OCI-LY1 (cell line): ENCODE measurements around the gene SDK2.
A peak's percentile ranks its signal among the peaks of the same experiment; 100 is the strongest.

ENCODE experiments used
- H2AFZ ChIP-seq: fragments of 200-600 bp; sonication (generic), shearing (Covaris generic); 2 replicates; pipeline ENCODE4 v1.6.0; 2014; ENCODE audit warnings: antibody characterized with exemption, mild to moderate bottlenecking, low read length
- H3F3A ChIP-seq: fragments of 200-600 bp; sonication (generic), shearing (Covaris generic); 2 replicates; pipeline ENCODE4 v1.6.0; 2014; ENCODE audit warnings: mild to moderate bottlenecking, antibody characterized with exemption, low read length, moderate library complexity; ENCODE audit not compliant: insufficient read depth
- H3K27ac ChIP-seq: fragments of 200-600 bp; sonication (generic); 2 replicates; pipeline ENCODE4 v1.5.1; 2014; ENCODE audit warnings: low read length, mixed run types, mild to moderate bottlenecking, low read depth; ENCODE audit not compliant: poor library complexity, severe bottlenecking
- H3K27me3 ChIP-seq: fragments of 200-600 bp; sonication (generic); 2 replicates; pipeline ENCODE4 v1.6.0; 2014; ENCODE audit warnings: antibody characterized with exemption, mild to moderate bottlenecking, low read length, moderate library complexity; ENCODE audit not compliant: insufficient read depth
- H3K36me3 ChIP-seq: fragments of 200-600 bp; sonication (generic); 2 replicates; pipeline ENCODE4 v1.6.1; 2014; ENCODE audit warnings: mild to moderate bottlenecking, antibody characterized with exemption, low read length, moderate library complexity, mixed read lengths; ENCODE audit not compliant: insufficient read depth
- H3K4me1 ChIP-seq: fragments of 200-600 bp; sonication (generic); 2 replicates; pipeline ENCODE4 v1.5.1; 2014; ENCODE audit warnings: mild to moderate bottlenecking, low read length, moderate library complexity; ENCODE audit not compliant: insufficient read depth, severe bottlenecking
- H3K4me2 ChIP-seq: fragments of 200-600 bp; sonication (generic), shearing (Covaris generic); 2 replicates; pipeline ENCODE4 v1.6.1; 2014; ENCODE audit warnings: low read length
- H3K4me3 ChIP-seq: fragments of 200-600 bp; sonication (generic); 2 replicates; pipeline ENCODE4 v1.5.1; 2014; ENCODE audit warnings: low read length, low read depth, mild to moderate bottlenecking, mixed read lengths; ENCODE audit not compliant: poor library complexity, severe bottlenecking
- H3K79me2 ChIP-seq: fragments of 200-600 bp; shearing (Covaris generic); 2 replicates; pipeline ENCODE4 v1.6.1; 2016; ENCODE audit warnings: mixed run types, low read length, mixed read lengths; ENCODE audit not compliant: insufficient read depth
- H3K9ac ChIP-seq: fragments of 200-600 bp; sonication (generic), shearing (Covaris generic); 2 replicates; pipeline ENCODE4 v1.6.1; 2014; ENCODE audit warnings: mild to moderate bottlenecking, low read length, mixed read lengths
- H3K9me2 ChIP-seq: fragments of 200-600 bp; sonication (generic), shearing (Covaris generic); 2 replicates; pipeline ENCODE4 v1.6.1; 2014; ENCODE audit warnings: low read depth, mild to moderate bottlenecking, low read length, mixed read lengths
- H3K9me3 ChIP-seq: fragments of 200-600 bp; shearing (Covaris generic); 2 replicates; pipeline ENCODE4 v1.6.1; 2014; ENCODE audit warnings: low read length, mixed read lengths
- H4K20me1 ChIP-seq: fragments of 200-600 bp; sonication (generic), shearing (Covaris generic); 2 replicates; pipeline ENCODE4 v1.6.0; 2016; ENCODE audit warnings: mild to moderate bottlenecking, low read length; ENCODE audit not compliant: insufficient read depth
- CTCF ChIP-seq: fragments of 200-600 bp; sonication (generic), shearing (Covaris generic); IDR thresholded peaks from 2 replicates; pipeline ENCODE4 v1.5.1; 2017; ENCODE audit warnings: mild to moderate bottlenecking, antibody characterized with exemption, low read length, moderate library complexity, mixed read lengths
- EZH2 ChIP-seq: fragments of 200-600 bp; sonication (generic), shearing (Covaris generic); IDR thresholded peaks from 2 replicates; pipeline ENCODE4 v1.8.0; 2017; ENCODE audit warnings: borderline replicate concordance, mixed run types, mild to moderate bottlenecking, antibody characterized with exemption, low read length, moderate library complexity, mixed read lengths

Gene SDK2

GRCh38 chr17:73588301-73588846 lies 55.9 kb downstream of the SDK2 start:
- Histone ChIP-seq H3K4me1 (peaks cover 66% of the 10 kb centered on the region), H3K27me3 (no peaks in the 10 kb centered on the region), H2AFZ (no peak overlapping the region), H3K9me3 (no peaks in the 10 kb centered on the region), H3K9ac (peak overlapping the region; percentile 56; the same call in 1 of the 2 replicates), H3K36me3 (no peaks in the 10 kb centered on the region), H3K4me3 (peak overlapping the region; percentile 27), H3K27ac (peak overlapping the region; percentile 97), H3K4me2 (peak overlapping the region; percentile 48; the same call in 1 of the 2 replicates), H3F3A (no peaks in the 10 kb centered on the region), H3K79me2 (no peaks in the 10 kb centered on the region), H4K20me1 (no peaks in the 10 kb centered on the region), H3K9me2 (no peaks in the 10 kb centered on the region)
- TF ChIP-seq CTCF (no peak), EZH2 (no peak)

- no peaks in the 10 kb centered on the region for H3F3A ChIP-seq
- no peaks in the 10 kb centered on the region for H3K9me3 ChIP-seq
- H2AFZ ChIP-seq: no peak overlapping the region
- H3K36me3 ChIP-seq: no peaks in the 10 kb centered on the region
- H3K27me3 ChIP-seq: no peaks in the 10 kb centered on the region
- no peaks in the 10 kb centered on the region for H3K79me2 ChIP-seq
- no peak overlapping the region for H3K4me3 ChIP-seq
- no peaks in the 10 kb centered on the region for H3K9me2 ChIP-seq
- TF ChIP-seq CTCF (peak; percentile 24; the same call in 1 of the 2 replicates), EZH2 (no peak)
- H3K9ac ChIP-seq: no peak overlapping the region; the same call in 1 of the 2 replicates
- H4K20me1 ChIP-seq: no peaks in the 10 kb centered on the region
- no peak overlapping the region for H3K4me2 ChIP-seq
- H3K4me1 ChIP-seq: peaks cover 53% of the 10 kb centered on the region
- peak overlapping the region; percentile 97 for H3K27ac ChIP-seq
Observed at GRCh38 chr17:73586921-73587602, 57.2 kb downstream of the SDK2 start.

GRCh38 chr17:73586275-73586832 lies 57.9 kb downstream of the SDK2 start:
- no peaks in the 10 kb centered on the region for H3K27me3 ChIP-seq

More at GRCh38 chr17:73586275-73586832, 57.9 kb downstream of the SDK2 start:
- Histone ChIP-seq H3K4me3 (no peak overlapping the region), H3K4me1 (peaks cover 46% of the 10 kb centered on the region), H2AFZ (no peak overlapping the region), H3K9ac (no peak overlapping the region), H3F3A (no peaks in the 10 kb centered on the region), H3K4me2 (no peak overlapping the region), H3K36me3 (no peaks in the 10 kb centered on the region), H4K20me1 (no peaks in the 10 kb centered on the region), H3K27ac (no peak overlapping the region), H3K9me2 (no peaks in the 10 kb centered on the region), H3K9me3 (no peaks in the 10 kb centered on the region), H3K79me2 (no peaks in the 10 kb centered on the region)
- TF ChIP-seq CTCF (no peak), EZH2 (no peak)
